22Rv1 (cell line): Measurements from ENCODE around the gene RPAIN.
A peak's percentile ranks its signal among the peaks of the same experiment; 100 is the strongest.

ENCODE experiments used
- H3K27ac ChIP-seq: fragments of 450-650 bp; 2 replicates; pipeline ENCODE4 v1.5.1; 2017
- CTCF ChIP-seq: fragments of 450-650 bp; IDR thresholded peaks from 2 replicates; pipeline ENCODE4 v1.5.1; 2017; ENCODE audit warnings: mild to moderate bottlenecking
- ZFX ChIP-seq: fragments of 450-650 bp; IDR thresholded peaks from 2 replicates; pipeline ENCODE4 v1.6.1; 2017; ENCODE audit warnings: antibody characterized with exemption, borderline replicate concordance

RPAIN gene

GRCh38 chr17:5467416-5467815, 47.4 kb downstream of the RPAIN start:
- no peak for TF ChIP-seq CTCF
- TF ChIP-seq ZFX = no peak
- peak overlapping the region; percentile 72; the same call in 1 of the 2 replicates for H3K27ac ChIP-seq

- H3K27ac ChIP-seq = peak overlapping the region; percentile 72
- TF ChIP-seq ZFX (no peak), CTCF (no peak)
Observed at GRCh38 chr17:5468075-5468473, 48.1 kb downstream of the RPAIN start.

GRCh38 chr17:5472511-5472910, 52.5 kb downstream of the RPAIN start:
- H3K27ac ChIP-seq = no peak overlapping the region
- no peak for TF ChIP-seq ZFX
- TF ChIP-seq CTCF = no peak

GRCh38 chr17:5473906-5474305, 53.9 kb downstream of the RPAIN start:
- H3K27ac ChIP-seq = no peak overlapping the region
- no peak for TF ChIP-seq ZFX
- TF ChIP-seq CTCF = no peak

- H3K27ac ChIP-seq = no peak overlapping the region
- no peak for TF ChIP-seq CTCF
- no peak for TF ChIP-seq ZFX
Observed at GRCh38 chr17:5478992-5479391, 59.0 kb downstream of the RPAIN start.

- no peak overlapping the region for H3K27ac ChIP-seq
- TF ChIP-seq ZFX = no peak
- no peak for TF ChIP-seq CTCF
Observed at GRCh38 chr17:5480962-5481361, 61.0 kb downstream of the RPAIN start.

- H3K27ac ChIP-seq = no peak overlapping the region
- TF ChIP-seq CTCF (no peak), ZFX (no peak)
Observed at GRCh38 chr17:5481451-5481850, 61.5 kb downstream of the RPAIN start.
